Measurements from ENCODE around the gene OR8D1.

The OR8D1 gene

DNA sequence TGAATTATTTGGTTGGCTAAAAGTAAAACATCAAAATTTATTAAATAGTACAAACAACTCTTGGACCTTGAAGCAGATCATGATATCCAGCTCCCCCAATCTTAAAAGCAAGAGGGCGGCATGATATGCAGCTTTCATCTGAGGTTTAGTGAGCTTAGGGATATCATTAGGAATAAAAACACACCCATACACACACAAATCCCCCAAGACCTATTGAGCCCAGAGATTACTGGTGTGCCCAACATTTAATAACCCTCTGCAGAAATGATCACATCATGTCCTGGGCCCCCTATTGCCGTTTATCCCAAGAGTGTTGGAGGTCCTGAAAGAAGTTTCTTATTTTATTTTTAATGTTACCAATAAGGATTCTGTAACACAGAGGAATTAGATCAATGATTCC is at the start of gene OR8D1:
OR8D1 (minus strand) TSS at position 101 of the 400 bp plus-strand sequence. CDS start 3,183 bp downstream, outside the sequence.
- DNase-seq (ENCODE audit: extremely low spot score): no peak
- ChIA-PET CTCF (no interaction called here), POLR2A (no interaction called here)
- TF ChIP-seq, protein P1, sequence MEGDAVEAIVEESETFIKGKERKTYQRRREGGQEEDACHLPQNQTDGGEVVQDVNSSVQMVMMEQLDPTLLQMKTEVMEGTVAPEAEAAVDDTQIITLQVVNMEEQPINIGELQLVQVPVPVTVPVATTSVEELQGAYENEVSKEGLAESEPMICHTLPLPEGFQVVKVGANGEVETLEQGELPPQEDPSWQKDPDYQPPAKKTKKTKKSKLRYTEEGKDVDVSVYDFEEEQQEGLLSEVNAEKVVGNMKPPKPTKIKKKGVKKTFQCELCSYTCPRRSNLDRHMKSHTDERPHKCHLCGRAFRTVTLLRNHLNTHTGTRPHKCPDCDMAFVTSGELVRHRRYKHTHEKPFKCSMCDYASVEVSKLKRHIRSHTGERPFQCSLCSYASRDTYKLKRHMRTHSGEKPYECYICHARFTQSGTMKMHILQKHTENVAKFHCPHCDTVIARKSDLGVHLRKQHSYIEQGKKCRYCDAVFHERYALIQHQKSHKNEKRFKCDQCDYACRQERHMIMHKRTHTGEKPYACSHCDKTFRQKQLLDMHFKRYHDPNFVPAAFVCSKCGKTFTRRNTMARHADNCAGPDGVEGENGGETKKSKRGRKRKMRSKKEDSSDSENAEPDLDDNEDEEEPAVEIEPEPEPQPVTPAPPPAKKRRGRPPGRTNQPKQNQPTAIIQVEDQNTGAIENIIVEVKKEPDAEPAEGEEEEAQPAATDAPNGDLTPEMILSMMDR (IDR thresholded peaks at IDR 0.05; ENCODE audit: control extremely low read depth, extremely low read depth, low read depth, missing control alignments): no peak

- TF ChIP-seq, protein P1 (IDR thresholded peaks at IDR 0.05; ENCODE audit: control extremely low read depth, extremely low read depth, low read depth, missing control alignments): no peak
- ChIA-PET POLR2A (no interaction called here), CTCF (interaction anchor here (1.1 kb wide), 1 partner anchor 16 kb away, joined by 4 read pairs; no protein-coding TSS in a partner anchor)
- no peak for DNase-seq (ENCODE audit: extremely low spot score)
Measured at GRCh38 chr11:124359566-124359965, 45.8 kb upstream of the OR8D1 start.

GRCh38 chr11:124346311-124346955 is 32.7 kb upstream of the OR8D1 start:
- ChIA-PET CTCF (no interaction called here), POLR2A (no interaction called here)
- TF ChIP-seq, protein P1 (IDR thresholded peaks at IDR 0.05; ENCODE audit: control extremely low read depth, extremely low read depth, low read depth, missing control alignments): no peak
- no peak for DNase-seq (ENCODE audit: extremely low spot score)

- DNase-seq (ENCODE audit: extremely low spot score): no peak
- ChIA-PET CTCF (interaction anchor here (1.0 to 1.5 kb wide), 3 partner anchors 15 to 61 kb away, joined by 3 to 5 read pairs (median 4); no protein-coding TSS in a partner anchor), POLR2A (no interaction called here)
Measured at GRCh38 chr11:124344346-124344745, 30.6 kb upstream of the OR8D1 start.

GRCh38 chr11:124340142-124340447 is 26.3 kb upstream of the OR8D1 start:
- ChIA-PET POLR2A (no interaction called here), CTCF (no interaction called here)
- TF ChIP-seq, protein P1 (IDR thresholded peaks at IDR 0.05; ENCODE audit: control extremely low read depth, extremely low read depth, low read depth, missing control alignments): no peak
- DNase-seq (ENCODE audit: extremely low spot score): no peak

More at GRCh38 chr11:124344346-124344745, 30.6 kb upstream of the OR8D1 start:
- TF ChIP-seq, protein P1 (IDR thresholded peaks at IDR 0.05; ENCODE audit: control extremely low read depth, extremely low read depth, low read depth, missing control alignments): no peak

DNA sequence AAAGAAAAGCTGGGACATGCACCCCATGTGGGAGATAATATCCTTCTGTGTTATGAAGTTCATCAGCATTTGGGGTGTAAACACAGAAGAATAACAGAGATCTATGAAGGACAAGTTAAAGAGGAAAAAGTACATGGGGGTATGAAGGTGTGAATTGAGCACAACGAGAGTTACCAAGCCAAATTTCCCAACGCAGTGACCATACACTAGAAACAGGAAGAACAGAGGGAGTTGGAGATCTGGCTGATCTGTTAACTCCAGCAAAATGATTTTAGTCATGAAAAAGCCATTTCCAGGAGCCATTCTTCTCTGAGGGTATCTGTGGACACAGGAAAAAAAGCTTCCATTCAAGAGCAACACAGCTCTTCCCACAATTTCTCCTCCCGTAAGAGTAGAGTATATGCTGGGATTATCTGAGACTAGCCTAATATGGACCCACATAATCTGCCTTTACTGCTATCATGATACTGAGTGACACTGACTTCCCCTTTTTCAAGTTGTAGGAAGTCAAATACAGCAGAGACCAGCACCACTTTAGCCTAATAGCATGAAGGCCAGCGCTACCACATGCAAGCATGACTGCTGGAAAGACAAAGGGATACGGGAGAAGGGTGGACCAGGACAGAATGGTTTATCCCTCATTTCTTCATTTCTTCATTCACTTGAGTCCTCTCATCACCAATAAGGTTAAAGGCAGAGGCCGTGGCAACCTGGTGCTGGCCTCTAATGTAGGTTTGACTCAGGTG is 25.8 kb upstream of the OR8D1 start:
- TF ChIP-seq, protein P1 (IDR thresholded peaks at IDR 0.05; ENCODE audit: control extremely low read depth, extremely low read depth, low read depth, missing control alignments): no peak
- POLR2A ChIA-PET: no interaction called here
- no peak for DNase-seq (ENCODE audit: extremely low spot score)
- CTCF ChIA-PET: no interaction called here

All from GM10248 (cell line).